ENCODE measurements around the gene PAPOLG. TPM values are rescaled to one million over a fixed set of nuclear protein-coding genes. Genes with fewer than 3 reads are reported as not detected.

Gene PAPOLG
- total RNA-seq, 1 donor from 2014 or later: 14.8 TPM

- Histone ChIP-seq H3K36me3 (ENCODE audit: insufficient read depth, low read length) (no peaks in the 10 kb centered on the region), H2AFZ (ENCODE audit: low read depth, low read length) (no peak overlapping the region), H3K79me2 (ENCODE audit: insufficient read depth, low read length) (no peaks in the 10 kb centered on the region), H3K4me2 (ENCODE audit: low read length) (no peak overlapping the region), H3K9me3 (ENCODE audit: insufficient read depth, low read depth, low read length) (no peaks in the 10 kb centered on the region), H3K27me3 (ENCODE audit: insufficient read depth, low read length) (peaks cover 3% of the 10 kb centered on the region), H3K9ac (ENCODE audit: low read length) (no peak overlapping the region), H4K20me1 (ENCODE audit: insufficient read depth, low read length) (no peaks in the 10 kb centered on the region), H3K27ac (ENCODE audit: low read depth, low read length) (no peak overlapping the region), H3K4me1 (ENCODE audit: insufficient read depth, low read length) (no peaks in the 10 kb centered on the region), H3K4me3 (ENCODE audit: insufficient read depth, low read depth, low read length) (no peak overlapping the region)
- no peak for TF ChIP-seq EZH2 (IDR thresholded peaks at IDR 0.05; ENCODE audit: insufficient read depth, low read length)
- TF ChIP-seq CTCF (IDR thresholded peaks at IDR 0.05; ENCODE audit: insufficient read depth, low read depth, low read length): no peak
- FAIRE-seq: no peak
- Mint-ChIP-seq H3K4me1 (ENCODE audit: low read depth, unreplicated experiment) (peaks cover 4% of the 10 kb centered on the region), H3K27me3 (ENCODE audit: low read depth, unreplicated experiment) (peaks cover 24% of the 10 kb centered on the region), H3K27ac (ENCODE audit: unreplicated experiment) (no peak overlapping the region), H3K36me3 (ENCODE audit: low read depth, unreplicated experiment) (no peaks in the 10 kb centered on the region), H3K9me3 (ENCODE audit: unreplicated experiment) (no peaks in the 10 kb centered on the region), H3K4me3 (ENCODE audit: unreplicated experiment) (no peak overlapping the region)
- no peak for DNase-seq (ENCODE audit: low read depth)
Observed at GRCh38 chr2:60821133-60821469, 65.0 kb downstream of the PAPOLG start.

- Histone ChIP-seq H3K27ac (ENCODE audit: low read depth, low read length) (no peak overlapping the region), H3K4me1 (ENCODE audit: insufficient read depth, low read length) (no peaks in the 10 kb centered on the region), H3K9ac (ENCODE audit: low read length) (no peak overlapping the region), H4K20me1 (ENCODE audit: insufficient read depth, low read length) (no peaks in the 10 kb centered on the region), H2AFZ (ENCODE audit: low read depth, low read length) (no peak overlapping the region), H3K36me3 (ENCODE audit: insufficient read depth, low read length) (no peaks in the 10 kb centered on the region), H3K9me3 (ENCODE audit: insufficient read depth, low read depth, low read length) (no peaks in the 10 kb centered on the region), H3K79me2 (ENCODE audit: insufficient read depth, low read length) (no peaks in the 10 kb centered on the region), H3K4me2 (ENCODE audit: low read length) (no peak overlapping the region), H3K4me3 (ENCODE audit: insufficient read depth, low read depth, low read length) (no peak overlapping the region), H3K27me3 (ENCODE audit: insufficient read depth, low read length) (peaks cover 3% of the 10 kb centered on the region)
- H3K27me3 Mint-ChIP-seq (ENCODE audit: low read depth, unreplicated experiment): peaks cover 24% of the 10 kb centered on the region
- FAIRE-seq (no peak), DNase-seq (ENCODE audit: low read depth) (no peak)
- no peaks in the 10 kb centered on the region for H3K36me3 Mint-ChIP-seq (ENCODE audit: low read depth, unreplicated experiment)
- TF ChIP-seq EZH2 (IDR thresholded peaks at IDR 0.05; ENCODE audit: insufficient read depth, low read length) (no peak), CTCF (IDR thresholded peaks at IDR 0.05; ENCODE audit: insufficient read depth, low read depth, low read length) (no peak)
- H3K4me1 Mint-ChIP-seq (ENCODE audit: low read depth, unreplicated experiment): peaks cover 5% of the 10 kb centered on the region
- no peak overlapping the region for H3K4me3 Mint-ChIP-seq (ENCODE audit: unreplicated experiment)
- no peak overlapping the region for H3K27ac Mint-ChIP-seq (ENCODE audit: unreplicated experiment)
- H3K9me3 Mint-ChIP-seq (ENCODE audit: unreplicated experiment): no peaks in the 10 kb centered on the region
Observed at GRCh38 chr2:60821587-60822302, 65.7 kb downstream of the PAPOLG start.

GRCh38 chr2:60822987-60823386, 66.9 kb downstream of the PAPOLG start:
- H3K27me3 ChIP-seq (ENCODE audit: insufficient read depth, low read length): peaks cover 3% of the 10 kb centered on the region
- H3K9ac ChIP-seq (ENCODE audit: low read length): no peak overlapping the region
- no peaks in the 10 kb centered on the region for H3K36me3 Mint-ChIP-seq (ENCODE audit: low read depth, unreplicated experiment)
- FAIRE-seq: no peak
- no peaks in the 10 kb centered on the region for H3K36me3 ChIP-seq (ENCODE audit: insufficient read depth, low read length)
- no peak overlapping the region for H3K27ac Mint-ChIP-seq (ENCODE audit: unreplicated experiment)
- peaks cover 5% of the 10 kb centered on the region for H3K4me1 Mint-ChIP-seq (ENCODE audit: low read depth, unreplicated experiment)
- no peaks in the 10 kb centered on the region for H3K9me3 Mint-ChIP-seq (ENCODE audit: unreplicated experiment)
- no peak overlapping the region for H2AFZ ChIP-seq (ENCODE audit: low read depth, low read length)
- no peaks in the 10 kb centered on the region for H3K9me3 ChIP-seq (ENCODE audit: insufficient read depth, low read depth, low read length)
- H3K4me1 ChIP-seq (ENCODE audit: insufficient read depth, low read length): no peaks in the 10 kb centered on the region
- no peaks in the 10 kb centered on the region for H3K79me2 ChIP-seq (ENCODE audit: insufficient read depth, low read length)
- H3K27ac ChIP-seq (ENCODE audit: low read depth, low read length): no peak overlapping the region
- H3K4me3 Mint-ChIP-seq (ENCODE audit: unreplicated experiment): no peak overlapping the region
- peaks cover 25% of the 10 kb centered on the region for H3K27me3 Mint-ChIP-seq (ENCODE audit: low read depth, unreplicated experiment)
- no peak for DNase-seq (ENCODE audit: low read depth)
- TF ChIP-seq CTCF (IDR thresholded peaks at IDR 0.05; ENCODE audit: insufficient read depth, low read depth, low read length) (no peak), EZH2 (IDR thresholded peaks at IDR 0.05; ENCODE audit: insufficient read depth, low read length) (no peak)
- H3K4me2 ChIP-seq (ENCODE audit: low read length): no peak overlapping the region
- no peaks in the 10 kb centered on the region for H4K20me1 ChIP-seq (ENCODE audit: insufficient read depth, low read length)
- no peak overlapping the region for H3K4me3 ChIP-seq (ENCODE audit: insufficient read depth, low read depth, low read length)

All from astrocyte (in vitro differentiated cells and primary cell).